ENCODE results near the gene WASHC2C.
"Not testable (repeated sequence)": the region's sequence is repeated elsewhere in the genome, so short reads cannot be mapped to it uniquely, and the experiment has no call there.

Gene WASHC2C

DNA sequence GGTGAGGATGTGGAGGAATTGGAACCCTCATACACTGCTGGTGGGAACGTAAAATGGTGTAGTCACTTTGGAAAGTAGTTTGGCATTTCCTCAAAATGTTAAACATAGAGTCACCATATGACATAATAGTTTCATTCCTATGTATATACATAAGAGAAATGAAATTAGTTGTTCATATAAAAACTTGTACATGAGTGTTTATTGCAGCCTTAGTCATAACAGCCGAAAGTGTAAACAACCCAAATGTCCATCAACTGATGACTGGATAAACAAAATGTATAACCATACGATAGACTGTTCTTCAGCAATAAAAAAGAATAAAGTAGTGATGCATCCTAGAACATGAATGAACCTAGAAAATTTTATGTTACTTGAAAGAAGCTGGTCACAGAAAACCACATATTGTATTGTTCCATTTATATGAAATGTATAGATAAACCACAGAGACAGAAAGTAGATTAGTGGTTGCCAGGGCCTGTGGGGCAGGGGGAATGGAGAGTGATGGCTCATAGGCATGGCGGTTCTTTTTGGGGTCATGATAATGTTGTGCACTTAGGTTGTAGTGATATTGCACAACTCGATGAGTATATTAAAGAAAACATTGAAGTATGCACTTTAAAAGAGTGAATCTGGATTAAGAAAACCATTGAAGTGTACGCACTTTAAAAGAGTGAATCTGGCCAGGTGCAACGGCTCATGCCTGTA, 44.8 kb downstream of the WASHC2C start:
- DNase-seq: not testable (repeated sequence)

DNA sequence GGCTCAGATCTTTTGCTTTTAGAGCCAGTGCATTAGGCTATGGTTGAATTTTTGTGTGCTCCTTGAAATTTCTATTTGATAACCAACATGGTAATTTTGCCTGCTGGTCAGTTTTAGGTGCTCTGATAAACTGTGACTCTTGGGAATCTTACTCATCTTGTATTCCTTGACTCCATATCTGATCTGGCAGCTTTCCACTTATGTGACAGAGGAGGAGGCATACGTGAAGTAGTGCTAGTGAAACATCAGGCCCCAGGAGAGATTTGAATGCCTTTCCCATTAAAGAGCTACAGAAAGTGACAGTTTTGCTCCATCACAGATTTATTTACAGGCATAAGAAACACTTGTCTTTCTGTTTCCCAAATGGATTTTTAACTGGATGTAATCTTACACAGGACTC, 59.2 kb downstream of the WASHC2C start:
- DNase-seq: not testable (repeated sequence)

GRCh38 chr10:45787212-45787741, 60.2 kb downstream of the WASHC2C start:
- not testable (repeated sequence) for DNase-seq

DNA sequence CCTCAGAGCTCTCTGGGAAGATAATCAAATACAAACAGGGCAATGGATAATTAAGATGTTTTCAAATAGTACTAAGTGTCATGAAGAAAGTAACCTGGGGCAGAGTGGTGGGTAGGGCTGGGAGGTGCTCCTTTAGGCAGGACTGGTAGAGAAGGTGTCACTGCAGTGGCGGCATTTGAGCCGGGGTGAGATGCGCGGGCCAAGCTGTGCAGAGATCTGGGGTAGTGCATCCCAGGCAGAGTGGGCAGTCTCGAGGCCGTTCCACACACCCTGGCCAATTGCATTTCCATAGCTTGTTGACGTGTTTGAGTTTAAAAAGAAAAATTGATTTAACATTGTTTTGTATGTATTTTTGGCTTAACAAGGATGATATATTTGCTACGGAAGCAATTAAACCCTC, 62.9 kb downstream of the WASHC2C start:
- not testable (repeated sequence) for DNase-seq

DNA sequence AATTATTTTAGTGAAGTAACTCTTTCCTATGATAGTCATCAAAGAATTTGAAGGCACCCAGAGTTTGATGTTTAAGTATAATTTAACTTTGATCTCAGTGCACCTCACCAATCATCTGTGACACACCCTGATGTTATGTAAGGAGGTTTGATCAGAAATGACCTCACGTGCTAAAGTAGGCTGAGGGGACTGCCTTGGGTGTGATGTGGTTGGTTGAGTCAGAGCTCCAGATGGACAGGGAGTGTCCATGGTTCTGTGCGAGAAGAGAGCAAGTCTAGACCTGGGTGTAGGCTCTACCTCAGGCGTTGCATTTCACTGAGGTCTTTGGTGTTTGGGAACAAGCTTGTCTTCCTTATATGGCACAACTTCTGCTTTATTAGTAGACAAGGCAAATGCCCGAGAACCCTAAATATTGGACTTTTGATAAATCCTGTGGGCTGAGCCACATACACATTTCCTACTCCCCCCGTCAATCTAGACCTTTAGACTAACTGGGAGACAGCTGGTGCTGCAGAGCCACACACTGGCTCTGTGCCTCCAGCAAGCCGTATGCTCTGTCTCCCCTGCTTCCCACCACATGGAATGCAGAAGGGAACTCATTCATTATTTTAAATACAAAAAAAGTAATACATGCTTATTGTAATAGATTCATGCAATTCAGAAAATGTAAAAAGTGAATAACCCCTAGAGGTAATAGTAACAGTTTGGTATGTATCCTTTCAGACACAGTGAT, 63.8 kb downstream of the WASHC2C start:
- DNase-seq: not testable (repeated sequence)

DNA sequence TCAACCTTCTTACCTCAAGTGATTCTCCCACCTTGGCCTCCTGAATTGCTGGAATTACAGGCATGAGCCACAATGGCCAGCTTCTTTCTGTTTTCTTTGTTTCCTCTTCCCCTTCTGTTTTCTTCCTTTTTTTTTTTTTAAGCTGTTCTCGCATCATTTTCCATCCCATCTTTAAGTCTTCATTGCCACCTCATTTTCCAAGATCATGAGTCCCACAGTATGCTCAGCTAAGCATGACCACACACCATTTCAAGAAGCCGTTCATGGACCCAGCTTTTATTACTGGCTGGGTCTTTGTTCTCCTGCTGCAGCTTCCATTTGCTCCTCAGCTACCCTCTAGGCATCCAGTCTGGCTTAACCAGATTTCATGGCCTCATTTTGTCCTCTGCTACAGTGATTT, 67.7 kb downstream of the WASHC2C start:
- not testable (repeated sequence) for DNase-seq

GRCh38 chr10:45803060-45804010, 76.3 kb downstream of the WASHC2C start:
- DNase-seq: not testable (repeated sequence)

DNA sequence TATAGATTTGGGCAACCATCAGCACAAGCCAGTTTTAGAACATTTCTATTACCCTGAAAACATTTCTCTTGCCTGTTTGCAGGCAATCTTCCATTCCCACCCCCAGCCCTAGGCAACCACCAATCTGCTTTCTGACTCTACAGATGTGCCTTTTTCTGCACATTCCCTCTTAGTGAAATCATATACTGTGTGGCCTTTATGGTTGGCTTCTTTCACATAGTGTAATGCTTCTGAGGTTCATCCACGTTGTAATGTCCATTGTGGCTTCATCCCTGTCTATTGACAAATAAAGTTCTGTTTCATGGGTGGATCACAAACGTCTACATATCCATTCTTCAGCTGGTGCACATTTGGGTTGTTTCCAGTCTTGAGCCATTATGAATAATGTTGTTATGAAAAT, 77.9 kb downstream of the WASHC2C start:
- not testable (repeated sequence) for DNase-seq

GRCh38 chr10:45809837-45810236, 82.8 kb downstream of the WASHC2C start:
- no peak for DNase-seq

GRCh38 chr10:45811075-45811474, 84.0 kb downstream of the WASHC2C start:
- no peak for DNase-seq

DNA sequence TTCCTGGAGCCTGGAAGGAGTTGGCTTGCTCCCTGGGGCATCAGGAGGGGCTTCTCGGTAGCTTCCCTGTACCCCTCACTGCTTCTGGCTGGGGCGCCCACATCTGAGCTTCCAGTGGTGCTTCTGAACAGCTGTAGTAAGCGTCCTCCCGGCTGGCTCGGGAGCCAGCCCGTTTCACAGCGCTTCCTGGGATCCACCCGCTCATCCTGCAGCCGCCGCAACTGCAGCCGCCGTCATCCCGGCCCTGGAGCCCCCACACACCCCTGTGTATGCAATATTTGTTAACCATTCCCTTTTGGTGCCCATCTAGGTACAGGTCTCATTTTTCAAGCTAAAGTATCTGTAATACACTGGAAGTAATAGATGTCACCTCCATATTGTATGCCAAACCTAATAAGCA, 85.9 kb downstream of the WASHC2C start:
- not testable (repeated sequence) for DNase-seq

- not testable (repeated sequence) for DNase-seq
These were observed 87.1 kb downstream of the WASHC2C start for GRCh38 chr10:45814146-45814545.

DNA sequence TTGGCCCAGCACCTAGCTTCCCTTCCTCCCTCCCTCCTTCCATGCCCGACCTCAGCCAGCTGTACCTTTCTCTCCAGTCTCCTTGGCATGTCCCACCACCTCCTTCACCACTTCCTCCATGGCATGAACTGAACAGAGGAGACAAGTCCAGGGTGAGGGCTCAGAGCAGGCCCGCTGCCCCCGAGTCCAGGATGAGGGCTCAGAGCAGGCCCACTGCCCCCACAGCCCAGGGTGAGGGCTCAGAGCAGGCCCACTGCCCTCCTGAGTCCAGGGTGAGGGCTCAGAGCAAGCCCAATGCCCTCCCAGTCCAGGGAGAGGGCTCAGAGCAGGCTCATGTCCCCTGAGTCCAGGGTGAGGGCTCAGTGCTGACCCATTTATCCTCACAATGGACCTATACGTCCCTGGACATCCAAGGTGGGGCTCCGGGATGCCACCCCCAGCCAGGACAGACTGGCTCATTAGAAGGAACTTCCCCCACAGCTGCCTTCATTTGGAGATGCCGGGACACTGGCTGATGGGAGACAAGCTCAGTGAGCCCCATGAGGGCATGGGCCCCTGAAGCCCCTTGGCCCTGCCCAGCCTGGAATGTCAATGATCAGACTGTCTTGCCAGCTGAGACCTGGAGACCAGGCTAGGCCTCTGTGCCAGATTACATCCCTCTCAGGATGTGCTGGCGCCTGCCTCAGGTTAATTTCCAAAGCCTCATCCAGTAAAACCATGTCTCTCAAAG, 90.2 kb downstream of the WASHC2C start:
- no peak for DNase-seq

DNA sequence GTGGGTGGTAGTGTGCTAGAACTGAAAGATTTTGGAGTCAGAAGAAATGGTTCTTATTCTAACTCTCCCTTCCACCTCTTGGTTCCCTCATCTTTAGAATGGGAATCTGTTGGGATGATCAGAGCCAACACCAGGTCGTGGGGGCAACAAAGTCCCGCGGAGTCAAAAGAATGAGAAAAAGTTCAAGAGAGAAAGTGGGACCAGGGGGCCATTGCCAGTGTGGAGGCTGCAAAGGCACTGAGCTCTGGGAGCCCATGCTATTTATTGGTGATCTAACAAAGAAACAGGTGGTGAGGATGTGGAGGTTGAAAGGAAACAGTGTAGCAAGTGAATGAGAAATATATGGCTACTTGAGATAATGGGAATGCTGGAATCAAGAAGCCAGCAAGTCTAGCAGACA, 90.8 kb downstream of the WASHC2C start:
- DNase-seq: no peak

- DNase-seq: no peak
These were observed 92.5 kb downstream of the WASHC2C start for GRCh38 chr10:45819552-45819951.

DNA sequence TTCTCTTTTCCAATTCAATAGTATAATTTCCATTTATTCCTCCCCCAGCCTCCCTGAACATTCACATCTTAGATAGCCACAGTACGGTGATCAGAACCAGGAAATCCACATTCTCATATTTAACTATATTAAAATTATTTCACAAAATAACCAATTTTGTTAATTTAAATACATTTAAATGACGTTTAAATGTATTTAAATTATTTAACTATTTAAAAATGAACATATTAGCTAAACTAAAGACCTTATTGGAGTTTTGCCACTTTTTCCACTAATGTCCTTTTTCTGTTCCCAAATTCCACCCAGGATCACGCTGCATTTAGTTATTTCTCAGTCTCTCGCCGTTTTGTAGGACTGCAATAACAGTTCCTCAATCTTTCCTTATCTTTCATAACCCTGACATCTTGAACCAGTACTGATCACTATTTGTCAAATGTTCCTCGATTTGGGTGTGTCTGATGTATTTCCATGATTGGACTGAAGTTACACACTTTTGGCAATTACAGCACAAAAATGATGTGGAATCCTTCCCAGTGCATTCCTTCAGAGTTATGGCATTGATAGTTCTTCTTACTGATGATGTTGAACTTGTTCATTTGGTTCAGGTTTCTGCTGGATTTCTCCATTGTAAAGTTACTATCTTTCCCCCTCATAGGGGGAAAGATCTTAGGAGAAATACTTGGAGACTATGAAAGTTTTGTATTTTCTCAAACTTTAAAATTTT, 93.2 kb downstream of the WASHC2C start:
- not testable (repeated sequence) for DNase-seq

DNA sequence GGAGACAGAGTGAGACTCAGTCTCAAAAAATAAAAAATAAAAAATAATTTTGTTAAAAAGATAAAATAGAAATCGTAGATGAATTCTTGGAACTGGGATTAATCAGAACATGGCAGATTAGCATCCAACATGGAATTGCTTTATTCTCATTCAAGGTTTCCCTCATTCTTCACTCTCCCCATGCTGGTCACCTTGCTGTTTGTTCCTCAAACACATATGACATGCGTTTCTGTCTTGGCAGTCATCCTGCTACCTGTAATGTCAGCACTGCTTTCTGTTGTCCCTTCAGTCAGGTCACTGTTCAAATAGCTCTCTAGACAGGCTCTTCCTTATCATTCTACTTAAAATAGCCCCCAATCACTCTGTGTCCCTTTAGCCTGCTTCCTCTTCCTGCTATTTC, 95.9 kb downstream of the WASHC2C start:
- DNase-seq: not testable (repeated sequence)
